ENCODE data around the gene BPI. TPM values are rescaled to one million over a fixed set of nuclear protein-coding genes. Genes with fewer than 3 reads are reported as not detected.
"Not testable (repeated sequence)": the region's sequence is repeated elsewhere in the genome, so short reads cannot be mapped to it uniquely, and the experiment has no call there.

BPI gene
- total and polyA plus RNA-seq, 2 donors from 2014 or later: 0.16 to 1.5 TPM

DNA sequence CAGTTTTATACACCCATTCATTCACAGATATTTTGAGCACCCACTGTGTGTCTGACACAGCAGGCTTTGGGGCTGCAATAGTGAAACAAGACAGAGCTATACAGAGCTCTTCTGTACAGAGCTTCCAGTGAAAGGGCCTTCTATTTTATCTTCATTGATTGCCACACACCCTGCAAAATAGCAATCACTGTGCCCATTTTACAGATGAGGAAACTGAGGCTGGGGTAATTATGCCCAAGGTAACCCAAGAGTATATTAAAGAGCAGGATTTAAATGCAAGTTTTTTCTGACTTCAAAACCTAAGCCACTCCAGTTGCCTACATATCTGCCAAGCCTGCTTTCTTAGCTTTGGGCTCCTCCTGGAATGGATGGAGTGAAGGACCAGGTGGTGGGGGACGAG is 4.5 kb downstream of the BPI start:
- no peak for DNase-seq
- no peaks in the 10 kb centered on the region for H3K9me3 ChIP-seq (ENCODE audit: control insufficient read depth in 2 of 3, insufficient read depth in 1 of 3, low read length in 3 of 3)
- TF ChIP-seq CTCF (IDR thresholded peaks at IDR 0.05; ENCODE audit: borderline replicate concordance, extremely low read depth, insufficient read depth): no peak
- no peak overlapping the region for H3K27ac ChIP-seq (ENCODE audit: low read depth in 2 of 2, low read length in 2 of 2)
- no peaks in the 10 kb centered on the region for H3K36me3 ChIP-seq (ENCODE audit: control insufficient read depth in 2 of 3, insufficient read depth in 3 of 3, low read length in 3 of 3)
- H3K9ac ChIP-seq (ENCODE audit: low read length in 3 of 3): no peak overlapping the region
- intact Hi-C loops (cut with DNase I): no loop called here
- no peaks in the 10 kb centered on the region for H3K27me3 ChIP-seq (ENCODE audit: control insufficient read depth, insufficient read depth, low read length)
- H3K4me1 ChIP-seq (ENCODE audit: control insufficient read depth in 2 of 3, insufficient read depth in 2 of 3, low read depth in 1 of 3, low read length in 3 of 3): peaks cover 0 to 4% (median 0%) of the 10 kb centered on the region in 3 donors
- no peak for FAIRE-seq
- H3K4me3 ChIP-seq (ENCODE audit: low read length in 3 of 3): no peak overlapping the region

- H3K27ac ChIP-seq (ENCODE audit: low read depth in 2 of 2, low read length in 2 of 2): no peak overlapping the region
- no peak for FAIRE-seq
- DNase-seq: peak in 1 of 5 donors; percentile 19
- no peak overlapping the region for H3K4me3 ChIP-seq (ENCODE audit: low read length in 3 of 3)
- TF ChIP-seq CTCF (IDR thresholded peaks at IDR 0.05; ENCODE audit: borderline replicate concordance, extremely low read depth, insufficient read depth): no peak
- no peaks in the 10 kb centered on the region for H3K36me3 ChIP-seq (ENCODE audit: control insufficient read depth in 2 of 3, insufficient read depth in 3 of 3, low read length in 3 of 3)
- H3K9me3 ChIP-seq (ENCODE audit: control insufficient read depth in 2 of 3, insufficient read depth in 1 of 3, low read length in 3 of 3): peaks cover 0 to 2% (median 0%) of the 10 kb centered on the region in 3 donors
- H3K9ac ChIP-seq (ENCODE audit: low read length in 3 of 3): no peak overlapping the region
- intact Hi-C loops (cut with DNase I): no loop called here
- peaks cover 0 to 4% (median 0%) of the 10 kb centered on the region in 3 donors for H3K4me1 ChIP-seq (ENCODE audit: control insufficient read depth in 2 of 3, insufficient read depth in 2 of 3, low read depth in 1 of 3, low read length in 3 of 3)
- H3K27me3 ChIP-seq (ENCODE audit: control insufficient read depth, insufficient read depth, low read length): no peaks in the 10 kb centered on the region
Measured at GRCh38 chr20:38311091-38311490, 7.1 kb downstream of the BPI start.

DNA sequence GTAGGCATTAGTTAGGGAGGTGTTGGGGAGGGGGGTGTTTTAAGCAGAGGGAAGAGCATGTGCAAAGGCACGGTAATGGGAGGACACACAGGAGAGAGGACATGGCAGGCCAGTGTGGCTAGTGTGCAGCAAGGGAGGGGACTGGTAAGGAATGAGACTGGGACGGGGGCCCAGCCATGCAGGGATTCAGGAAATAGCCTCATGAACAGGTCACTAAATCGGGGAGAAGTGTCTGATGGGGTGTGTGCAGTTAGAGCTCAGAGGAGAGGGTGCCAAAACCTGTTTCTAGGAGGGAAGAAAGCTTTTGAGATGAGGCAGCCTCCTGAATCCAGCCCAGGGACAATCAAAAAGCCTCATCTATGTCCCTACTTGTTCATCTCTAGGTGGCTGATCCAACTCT is 7.5 kb downstream of the BPI start:
- Histone ChIP-seq H3K27me3 (ENCODE audit: control insufficient read depth, insufficient read depth, low read length) (no peaks in the 10 kb centered on the region), H3K4me3 (ENCODE audit: low read length in 3 of 3) (no peak overlapping the region), H3K36me3 (ENCODE audit: control insufficient read depth in 2 of 3, insufficient read depth in 3 of 3, low read length in 3 of 3) (no peaks in the 10 kb centered on the region), H3K9ac (ENCODE audit: low read length in 3 of 3) (no peak overlapping the region), H3K27ac (ENCODE audit: low read depth in 2 of 2, low read length in 2 of 2) (no peak overlapping the region), H3K9me3 (ENCODE audit: control insufficient read depth in 2 of 3, insufficient read depth in 1 of 3, low read length in 3 of 3) (peaks cover 0 to 2% (median 0%) of the 10 kb centered on the region in 3 donors), H3K4me1 (ENCODE audit: control insufficient read depth in 2 of 3, insufficient read depth in 2 of 3, low read depth in 1 of 3, low read length in 3 of 3) (peaks cover 0 to 4% (median 0%) of the 10 kb centered on the region in 3 donors)
- no peak for TF ChIP-seq CTCF (IDR thresholded peaks at IDR 0.05; ENCODE audit: borderline replicate concordance, extremely low read depth, insufficient read depth)
- DNase-seq (no peak), FAIRE-seq (no peak)
- intact Hi-C loops (cut with DNase I): no loop called here

DNA sequence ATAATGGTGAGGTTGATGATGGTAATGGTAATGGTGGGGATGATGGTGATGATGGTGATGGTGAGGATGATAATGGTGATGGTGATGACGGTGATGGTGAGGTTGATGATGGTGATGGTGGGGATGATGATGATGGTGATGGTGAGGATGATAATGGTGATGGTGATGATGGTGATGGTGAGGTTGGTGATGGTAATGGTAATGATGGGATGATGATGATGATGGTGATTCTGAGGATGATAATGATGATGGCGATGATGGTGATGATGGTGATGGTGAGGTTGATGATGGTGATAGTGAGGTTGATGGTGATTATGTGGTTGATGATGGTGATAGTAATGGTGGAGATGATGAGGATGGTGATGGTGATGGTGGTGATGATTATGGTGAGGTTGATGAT is 9.7 kb downstream of the BPI start:
- DNase-seq: no peak
- no peak for TF ChIP-seq CTCF (IDR thresholded peaks at IDR 0.05; ENCODE audit: borderline replicate concordance, extremely low read depth, insufficient read depth)
- Histone ChIP-seq H3K4me3 (ENCODE audit: low read length in 3 of 3) (peak overlapping the region in 1 of 3 donors; percentile 18), H3K9ac (ENCODE audit: low read length in 3 of 3) (no peak overlapping the region), H3K9me3 (ENCODE audit: control insufficient read depth in 2 of 3, insufficient read depth in 1 of 3, low read length in 3 of 3) (peaks cover 0 to 2% (median 0%) of the 10 kb centered on the region in 3 donors), H3K27me3 (ENCODE audit: control insufficient read depth, insufficient read depth, low read length) (no peaks in the 10 kb centered on the region), H3K36me3 (ENCODE audit: control insufficient read depth in 2 of 3, insufficient read depth in 3 of 3, low read length in 3 of 3) (no peaks in the 10 kb centered on the region), H3K4me1 (ENCODE audit: control insufficient read depth in 2 of 3, insufficient read depth in 2 of 3, low read depth in 1 of 3, low read length in 3 of 3) (peaks cover 0 to 4% (median 0%) of the 10 kb centered on the region in 3 donors), H3K27ac (ENCODE audit: low read depth in 2 of 2, low read length in 2 of 2) (no peak overlapping the region)
- FAIRE-seq: no peak
- intact Hi-C loops (cut with DNase I): no loop called here

- H3K4me3 ChIP-seq (ENCODE audit: low read length in 3 of 3); intact Hi-C loops (cut with DNase I); H3K9ac ChIP-seq (ENCODE audit: low read length in 3 of 3); H3K4me1 ChIP-seq (ENCODE audit: control insufficient read depth in 2 of 3, insufficient read depth in 2 of 3, low read depth in 1 of 3, low read length in 3 of 3); H3K9me3 ChIP-seq (ENCODE audit: control insufficient read depth in 2 of 3, insufficient read depth in 1 of 3, low read length in 3 of 3); H3K27ac ChIP-seq (ENCODE audit: low read depth in 2 of 2, low read length in 2 of 2); FAIRE-seq; DNase-seq; H3K27me3 ChIP-seq (ENCODE audit: control insufficient read depth, insufficient read depth, low read length); H3K36me3 ChIP-seq (ENCODE audit: control insufficient read depth in 2 of 3, insufficient read depth in 3 of 3, low read length in 3 of 3): not testable (repeated sequence)
Measured at GRCh38 chr20:38314350-38314749, 10.4 kb downstream of the BPI start.
